ENCODE data around the gene ATXN7. TPM values are rescaled to one million over a fixed set of nuclear protein-coding genes. Genes with fewer than 3 reads are reported as not detected.

The ATXN7 gene
- polyA plus RNA-seq, 1 donor from 2014 or later, result 6.7 TPM

- Histone ChIP-seq H3K79me2 (replicated peaks; ENCODE audit: insufficient read depth, low read length) (peaks cover 10% of the 10 kb centered on the region), H3K4me2 (ENCODE audit: low read length) (no peak overlapping the region), H3K9me3 (ENCODE audit: low read length) (no peaks in the 10 kb centered on the region), H4K20me1 (ENCODE audit: insufficient read depth) (no peaks in the 10 kb centered on the region), H3K9me2 (ENCODE audit: insufficient read depth, low read length) (no peaks in the 10 kb centered on the region), H3F3A (ENCODE audit: insufficient read depth, low read length, poor library complexity, severe bottlenecking) (peaks cover 4% of the 10 kb centered on the region), H2AFZ (ENCODE audit: low read depth, low read length) (no peak overlapping the region), H3K36me3 (ENCODE audit: insufficient read depth, low read length) (no peaks in the 10 kb centered on the region), H3K27me3 (ENCODE audit: insufficient read depth, low read depth, low read length) (no peaks in the 10 kb centered on the region), H3K27ac (ENCODE audit: low read length) (no peak overlapping the region), H3K4me3 (ENCODE audit: low read length) (no peak overlapping the region), H3K9ac (ENCODE audit: low read length) (no peak overlapping the region)
- TF ChIP-seq POLR2AphosphoS5 (IDR thresholded peaks at IDR 0.05), result no peak
- TF ChIP-seq RAD21 (conservative IDR thresholded peaks at IDR 0.05), result no peak
- TF ChIP-seq TAF1 (IDR thresholded peaks at IDR 0.05; ENCODE audit: low read depth), result no peak
- no peak for TF ChIP-seq EZH2 (IDR thresholded peaks at IDR 0.05; ENCODE audit: borderline replicate concordance, insufficient read depth, low read length, poor library complexity, severe bottlenecking)
- no peak for TF ChIP-seq EP300 (conservative IDR thresholded peaks at IDR 0.05; ENCODE audit: poor library complexity, severe bottlenecking)
Observed at GRCh38 chr3:63909431-63909830, 45.8 kb downstream of the ATXN7 start.

- Histone ChIP-seq H3F3A (ENCODE audit: insufficient read depth, low read length, poor library complexity, severe bottlenecking) (peaks cover 4% of the 10 kb centered on the region), H3K4me3 (ENCODE audit: low read length) (no peak overlapping the region), H4K20me1 (ENCODE audit: insufficient read depth) (no peaks in the 10 kb centered on the region), H3K27me3 (ENCODE audit: insufficient read depth, low read depth, low read length) (no peaks in the 10 kb centered on the region), H3K4me2 (ENCODE audit: low read length) (no peak overlapping the region), H3K9me2 (ENCODE audit: insufficient read depth, low read length) (no peaks in the 10 kb centered on the region), H3K27ac (ENCODE audit: low read length) (no peak overlapping the region), H2AFZ (ENCODE audit: low read depth, low read length) (no peak overlapping the region), H3K9me3 (ENCODE audit: low read length) (no peaks in the 10 kb centered on the region), H3K36me3 (ENCODE audit: insufficient read depth, low read length) (no peaks in the 10 kb centered on the region), H3K9ac (ENCODE audit: low read length) (no peak overlapping the region), H3K79me2 (replicated peaks; ENCODE audit: insufficient read depth, low read length) (peaks cover 10% of the 10 kb centered on the region)
- no peak for TF ChIP-seq TAF1 (IDR thresholded peaks at IDR 0.05; ENCODE audit: low read depth)
- TF ChIP-seq POLR2AphosphoS5 (IDR thresholded peaks at IDR 0.05), result no peak
- no peak for TF ChIP-seq CTCF (IDR thresholded peaks at IDR 0.05; ENCODE audit: poor library complexity, severe bottlenecking)
- TF ChIP-seq EZH2 (IDR thresholded peaks at IDR 0.05; ENCODE audit: borderline replicate concordance, insufficient read depth, low read length, poor library complexity, severe bottlenecking), result no peak
- TF ChIP-seq REST (IDR thresholded peaks at IDR 0.05; ENCODE audit: borderline replicate concordance), result no peak
- TF ChIP-seq EP300 (conservative IDR thresholded peaks at IDR 0.05; ENCODE audit: poor library complexity, severe bottlenecking), result no peak
- TF ChIP-seq MXI1 (conservative IDR thresholded peaks at IDR 0.05; ENCODE audit: poor library complexity, severe bottlenecking), result no peak
- TF ChIP-seq SMC3 (conservative IDR thresholded peaks at IDR 0.05; ENCODE audit: poor library complexity), result no peak
- TF ChIP-seq RAD21 (conservative IDR thresholded peaks at IDR 0.05), result no peak
Observed at GRCh38 chr3:63910001-63910400, 46.3 kb downstream of the ATXN7 start.
